GM19397 (cell line): ENCODE results near the gene ZBTB38.

Experiments used
- ATAC-seq: cut with Tn5 transposase; IDR thresholded peaks from one replicate; pipeline ENCODE4 v1.9.1; 2021; ENCODE audit warnings: mild to moderate bottlenecking, moderate library complexity; ENCODE audit not compliant: unreplicated experiment

Gene ZBTB38, protein sequence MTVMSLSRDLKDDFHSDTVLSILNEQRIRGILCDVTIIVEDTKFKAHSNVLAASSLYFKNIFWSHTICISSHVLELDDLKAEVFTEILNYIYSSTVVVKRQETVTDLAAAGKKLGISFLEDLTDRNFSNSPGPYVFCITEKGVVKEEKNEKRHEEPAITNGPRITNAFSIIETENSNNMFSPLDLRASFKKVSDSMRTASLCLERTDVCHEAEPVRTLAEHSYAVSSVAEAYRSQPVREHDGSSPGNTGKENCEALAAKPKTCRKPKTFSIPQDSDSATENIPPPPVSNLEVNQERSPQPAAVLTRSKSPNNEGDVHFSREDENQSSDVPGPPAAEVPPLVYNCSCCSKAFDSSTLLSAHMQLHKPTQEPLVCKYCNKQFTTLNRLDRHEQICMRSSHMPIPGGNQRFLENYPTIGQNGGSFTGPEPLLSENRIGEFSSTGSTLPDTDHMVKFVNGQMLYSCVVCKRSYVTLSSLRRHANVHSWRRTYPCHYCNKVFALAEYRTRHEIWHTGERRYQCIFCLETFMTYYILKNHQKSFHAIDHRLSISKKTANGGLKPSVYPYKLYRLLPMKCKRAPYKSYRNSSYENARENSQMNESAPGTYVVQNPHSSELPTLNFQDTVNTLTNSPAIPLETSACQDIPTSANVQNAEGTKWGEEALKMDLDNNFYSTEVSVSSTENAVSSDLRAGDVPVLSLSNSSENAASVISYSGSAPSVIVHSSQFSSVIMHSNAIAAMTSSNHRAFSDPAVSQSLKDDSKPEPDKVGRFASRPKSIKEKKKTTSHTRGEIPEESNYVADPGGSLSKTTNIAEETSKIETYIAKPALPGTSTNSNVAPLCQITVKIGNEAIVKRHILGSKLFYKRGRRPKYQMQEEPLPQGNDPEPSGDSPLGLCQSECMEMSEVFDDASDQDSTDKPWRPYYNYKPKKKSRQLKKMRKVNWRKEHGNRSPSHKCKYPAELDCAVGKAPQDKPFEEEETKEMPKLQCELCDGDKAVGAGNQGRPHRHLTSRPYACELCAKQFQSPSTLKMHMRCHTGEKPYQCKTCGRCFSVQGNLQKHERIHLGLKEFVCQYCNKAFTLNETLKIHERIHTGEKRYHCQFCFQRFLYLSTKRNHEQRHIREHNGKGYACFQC (N-terminal part only)

DNA sequence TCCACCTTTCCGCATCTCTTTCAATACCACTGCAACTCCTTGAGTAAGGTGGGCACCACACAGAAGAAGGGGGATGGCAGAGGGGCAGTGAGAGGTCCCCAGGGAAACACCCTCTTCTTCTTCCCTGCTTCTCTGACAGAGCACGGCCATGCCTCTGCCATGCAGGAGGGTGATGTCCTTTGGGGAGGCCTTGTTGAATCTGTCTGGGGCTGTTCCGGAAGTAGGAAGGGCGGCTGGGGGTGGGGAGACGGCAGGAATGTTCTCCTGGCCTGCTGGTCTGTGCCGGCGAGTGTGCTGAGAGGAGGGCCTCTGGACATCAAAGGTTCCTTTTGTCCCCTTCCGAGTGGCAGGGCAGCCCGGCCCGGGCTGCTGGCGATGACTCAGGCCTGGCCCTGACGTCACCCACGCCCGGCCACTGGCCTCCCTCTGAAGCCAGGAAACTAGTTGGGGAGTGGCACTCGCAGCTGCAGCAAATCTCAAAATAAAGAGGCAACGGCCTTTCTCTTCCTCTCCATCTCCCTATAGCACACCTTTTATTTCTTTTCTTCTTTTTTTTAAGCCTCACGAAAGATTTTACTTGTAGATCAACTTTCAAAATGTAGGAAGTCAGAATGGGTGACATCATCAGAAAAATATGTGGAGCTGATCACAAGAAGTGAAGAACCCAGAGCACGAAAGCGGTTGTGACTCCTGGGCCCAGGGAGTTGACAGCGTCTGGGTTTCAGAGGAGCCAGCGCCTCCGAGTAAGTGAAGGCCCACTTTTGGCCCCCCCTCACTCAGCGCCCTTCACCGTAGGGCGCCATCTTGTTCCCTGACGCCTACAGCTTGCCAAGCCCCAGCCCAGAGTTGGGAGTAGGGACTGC is at the start of gene ZBTB38:
Gene ZBTB38 (plus strand): TSS at position 443 of the 863 bp plus-strand sequence. CDS start 73,885 bp downstream, outside the sequence.
- ATAC-seq, result no peak

DNA sequence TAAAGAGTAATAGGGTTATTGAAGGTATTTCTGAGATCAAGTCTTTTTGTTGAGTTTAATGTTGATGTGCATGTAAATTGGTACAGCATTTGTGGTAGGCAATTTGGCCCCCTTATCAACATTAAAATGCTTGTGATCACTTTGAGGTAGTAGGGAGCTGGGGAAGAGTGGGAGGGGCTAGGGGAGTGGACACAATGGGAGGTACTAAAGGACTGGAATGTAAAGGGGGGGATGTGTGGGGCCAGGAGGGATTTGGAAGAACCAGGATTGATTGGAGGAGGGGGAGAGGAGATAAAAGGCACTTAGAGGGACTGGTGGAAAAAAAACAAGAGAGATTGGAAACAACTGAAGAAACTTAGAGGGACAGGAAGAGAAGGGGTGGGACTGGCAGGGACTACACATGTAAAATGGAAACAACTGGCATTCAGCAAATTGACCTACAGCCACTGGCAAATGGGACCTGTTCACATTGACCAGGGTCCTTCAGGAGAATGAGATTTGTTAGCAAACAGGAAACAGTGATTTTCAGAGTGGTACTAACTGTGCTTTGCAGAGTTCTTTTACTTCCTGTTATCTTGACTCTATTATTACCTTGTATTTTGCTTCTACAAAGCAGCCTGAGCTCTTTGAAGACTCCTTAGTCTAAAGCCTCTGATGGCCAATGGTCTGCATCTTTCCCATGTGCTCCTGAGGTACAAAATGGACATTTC is 47.8 kb upstream of the ZBTB38 start:
- ATAC-seq, result no peak

DNA sequence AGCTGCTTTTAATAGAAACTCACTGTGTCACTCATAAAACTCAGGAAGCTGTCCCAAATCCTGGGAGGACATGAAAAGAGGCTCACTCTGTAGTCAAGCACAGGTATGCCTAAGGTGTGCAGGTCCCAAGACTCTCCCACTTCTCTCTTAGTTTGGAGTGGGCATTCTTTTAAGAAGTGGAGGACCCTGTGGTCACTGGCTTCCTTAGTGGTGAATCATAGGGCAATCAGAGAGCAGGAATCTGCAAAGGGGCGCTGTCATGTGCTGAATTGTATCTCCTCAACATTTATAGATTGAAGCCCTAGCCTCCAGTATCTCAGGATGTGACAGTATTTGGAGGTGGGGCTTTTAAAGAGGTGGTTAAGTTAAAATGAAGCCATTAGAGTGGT is 47.2 kb upstream of the ZBTB38 start:
- no peak for ATAC-seq

DNA sequence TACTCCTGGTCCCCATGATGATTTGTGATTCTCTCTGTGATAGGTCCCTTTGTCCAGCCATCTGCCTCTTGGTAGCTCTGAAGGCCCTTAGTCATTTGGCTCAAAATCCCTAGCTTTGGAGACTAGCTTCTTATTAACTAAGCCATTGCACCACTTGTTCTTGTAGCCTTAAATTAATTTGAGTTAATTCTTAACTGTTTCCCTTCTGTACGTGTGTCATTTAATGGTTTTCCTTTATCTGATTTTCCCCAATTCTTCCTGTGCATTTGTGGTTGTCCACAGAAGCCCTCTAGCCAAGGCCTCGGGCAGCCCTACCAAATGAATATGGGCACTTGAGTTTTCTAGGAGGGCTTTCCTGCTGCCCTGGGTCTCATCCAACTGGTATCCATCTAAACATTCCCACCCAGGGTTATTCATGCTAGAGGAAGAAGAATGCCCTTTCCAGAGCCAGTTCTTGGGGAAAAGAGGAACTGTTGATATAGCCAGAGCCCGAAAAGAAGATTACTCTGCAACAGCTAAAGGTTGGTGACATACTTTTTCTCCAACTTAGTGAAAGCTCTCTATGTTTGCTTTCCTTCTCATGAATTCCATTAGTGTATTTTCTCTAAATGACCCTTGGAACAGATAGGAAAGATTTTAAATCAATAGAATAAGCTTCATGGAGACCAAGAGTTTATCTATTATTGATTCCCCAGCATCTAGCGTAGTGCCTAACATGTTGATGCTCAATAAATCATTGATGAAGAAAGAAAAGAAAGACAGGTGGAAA is 44.2 kb upstream of the ZBTB38 start:
- no peak for ATAC-seq

DNA sequence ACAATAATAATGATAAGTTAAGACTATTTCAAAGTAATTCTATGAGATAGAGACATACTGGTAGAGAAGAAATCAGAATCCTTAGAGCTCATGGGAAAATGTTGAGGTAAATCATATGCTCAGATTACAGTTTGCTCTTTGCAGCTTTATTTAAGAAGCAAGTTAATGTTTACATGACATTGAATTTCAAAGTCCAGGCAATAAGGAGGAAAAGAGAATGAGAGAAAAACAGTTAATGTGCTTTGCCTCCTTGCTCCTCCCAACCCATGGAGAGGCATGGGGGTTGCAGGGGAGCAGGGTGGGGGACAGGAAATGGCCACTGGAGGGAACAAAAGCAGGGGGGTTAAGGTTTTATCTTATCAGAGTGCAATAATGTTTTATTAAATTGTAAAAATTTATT is 42.2 kb upstream of the ZBTB38 start:
- no peak for ATAC-seq

DNA sequence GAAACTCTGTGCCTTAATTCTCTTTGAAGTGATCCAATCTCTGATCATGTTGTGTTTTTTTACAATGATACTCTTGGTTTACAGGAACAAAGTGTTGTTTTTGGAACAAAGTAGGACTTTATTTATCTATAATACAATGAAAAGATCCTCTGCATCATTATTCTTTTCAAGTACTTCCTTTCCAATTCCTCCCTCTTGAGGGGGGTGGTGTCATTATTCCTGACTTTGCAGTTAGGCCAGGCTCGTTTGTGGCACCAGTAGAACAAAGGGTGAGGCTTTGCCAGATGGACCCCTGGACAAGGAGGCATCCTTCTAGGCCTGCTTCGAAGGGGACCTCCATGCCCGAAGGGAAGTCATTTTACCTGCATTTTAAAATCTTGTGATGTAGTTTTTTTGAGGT is 41.7 kb upstream of the ZBTB38 start:
- no peak for ATAC-seq

DNA sequence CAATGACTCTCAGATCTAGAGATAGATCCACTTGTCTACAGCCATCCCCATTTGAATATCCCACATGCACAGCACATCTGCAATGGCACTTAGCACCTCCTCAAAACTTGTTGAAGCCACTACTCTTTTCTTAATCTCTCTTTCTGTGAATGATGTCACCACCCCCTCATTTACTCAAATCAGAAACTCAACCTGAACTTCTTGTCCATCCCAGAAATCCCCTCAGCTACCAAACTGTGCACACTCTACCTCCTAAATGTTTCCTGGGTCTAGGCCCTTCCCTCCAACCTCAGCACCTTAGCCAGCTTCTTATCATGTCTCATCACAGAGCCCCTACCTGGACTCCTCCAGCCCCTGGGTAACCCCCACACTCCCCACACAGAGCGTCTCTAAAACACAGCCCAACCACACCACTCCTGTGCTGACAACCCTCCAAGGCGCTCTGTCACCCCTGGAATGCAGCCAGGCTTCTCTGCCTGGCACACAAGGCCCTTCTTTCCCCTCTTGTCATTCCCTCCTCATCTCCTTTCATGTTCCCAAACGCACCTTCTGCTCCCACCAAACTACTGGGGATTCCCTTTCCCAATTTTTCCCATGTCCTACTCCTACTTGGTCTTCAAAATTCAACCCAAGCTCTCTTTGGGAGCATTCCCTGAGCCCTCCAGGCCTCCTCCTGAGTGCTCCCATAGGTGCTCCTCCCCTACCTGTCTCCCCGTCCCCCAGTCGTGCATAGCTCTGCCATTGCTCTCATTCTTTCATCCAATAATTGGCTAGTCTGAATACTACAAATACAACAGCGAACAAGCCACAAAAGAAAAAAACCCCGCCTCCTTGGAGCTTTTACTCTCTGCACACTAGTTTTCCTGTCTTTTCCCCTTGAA is 39.8 kb upstream of the ZBTB38 start:
- ATAC-seq, result no peak

DNA sequence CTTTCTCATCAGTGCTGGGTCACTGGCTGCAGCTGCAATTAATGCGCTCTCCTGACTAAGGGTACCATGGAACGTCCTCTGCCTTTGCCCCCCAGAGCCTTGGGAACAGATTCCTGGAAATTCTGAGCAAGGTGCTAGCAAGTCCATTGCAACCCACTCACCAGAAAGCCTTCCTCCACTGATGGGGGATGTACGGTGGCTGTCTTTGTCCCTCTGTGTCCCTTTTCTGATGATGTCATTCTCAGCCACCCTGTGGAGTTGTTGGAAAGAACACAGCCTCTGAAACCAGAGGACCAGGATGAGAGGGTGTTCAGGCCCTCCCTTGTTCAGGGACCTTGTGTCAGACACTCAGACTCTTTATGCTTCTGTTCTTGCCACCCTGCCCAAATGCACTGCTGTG is 38.1 kb upstream of the ZBTB38 start:
- ATAC-seq, result no peak

DNA sequence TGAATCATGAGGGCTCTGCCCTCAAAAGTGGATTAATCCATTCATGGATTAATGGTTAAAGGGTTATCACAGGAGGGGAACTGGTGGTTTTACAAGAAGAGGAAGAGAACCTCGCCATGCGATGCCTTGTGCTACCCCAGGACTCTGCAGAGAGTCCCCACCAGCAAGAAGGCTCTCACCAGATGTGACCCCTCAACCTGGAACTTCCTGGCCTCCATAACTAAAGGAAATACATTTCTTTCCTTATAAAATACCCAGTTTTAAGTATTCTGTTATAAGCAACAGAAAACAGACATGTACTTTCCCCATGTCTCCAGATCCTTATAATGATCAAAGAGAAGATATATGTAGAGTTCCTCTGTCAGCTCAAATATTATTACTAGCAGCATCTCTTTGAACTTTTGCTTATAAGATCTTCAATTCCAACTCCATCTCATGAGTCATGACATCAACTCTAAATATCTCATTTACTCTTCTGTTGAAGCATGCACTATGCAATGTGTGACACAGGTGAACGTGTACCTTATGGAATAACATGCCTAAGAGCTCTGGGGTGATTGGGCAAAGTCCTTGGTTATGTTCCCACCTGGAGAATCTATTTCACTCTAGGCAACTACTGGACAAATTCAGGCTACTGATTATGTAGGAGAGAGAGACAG is 37.5 kb upstream of the ZBTB38 start:
- ATAC-seq, result no peak

DNA sequence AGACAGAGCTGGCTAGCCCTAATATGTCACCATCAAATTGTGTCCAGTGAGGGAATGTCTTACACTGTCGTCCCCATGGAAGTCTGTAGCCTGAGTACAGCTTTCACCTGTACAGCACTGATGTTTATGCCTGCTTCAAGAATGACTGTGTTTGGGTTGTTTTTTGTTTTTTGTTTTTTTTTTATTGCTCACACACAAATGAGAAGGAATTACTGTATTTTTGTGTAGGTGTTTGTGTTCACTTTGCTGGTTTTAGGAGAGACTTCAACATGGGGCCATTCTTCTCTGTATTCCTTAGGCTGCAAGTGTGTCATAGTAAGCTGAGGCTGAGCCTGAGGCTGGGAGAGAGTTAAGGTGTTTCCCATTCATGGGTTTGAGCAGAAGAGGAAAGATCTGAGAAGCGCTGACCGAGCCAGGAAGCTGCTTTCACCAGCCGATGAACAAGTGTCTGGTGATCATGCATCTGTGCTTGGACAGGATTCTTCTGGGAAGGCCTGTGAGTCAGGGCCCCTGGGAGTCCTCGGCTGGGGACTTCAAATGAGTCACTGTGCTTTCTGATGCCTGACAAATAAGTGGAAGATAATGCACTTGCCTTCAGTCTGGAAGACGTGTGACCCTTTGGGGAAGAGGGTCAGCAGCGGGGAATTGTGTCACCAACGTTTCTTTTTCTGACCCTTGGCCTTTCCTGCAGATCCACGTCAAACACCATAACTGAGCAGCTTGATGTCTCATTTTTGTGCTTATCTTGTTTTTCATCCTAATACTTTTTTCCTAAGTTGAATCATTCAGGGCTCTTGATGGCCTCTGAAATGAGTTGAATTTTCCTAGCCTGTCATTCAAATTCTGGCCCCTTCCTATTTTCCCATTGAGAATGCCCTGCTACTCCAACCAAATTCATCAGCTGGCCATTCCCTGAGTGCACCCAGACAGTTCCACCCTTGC is 36.7 kb upstream of the ZBTB38 start:
- no peak for ATAC-seq

DNA sequence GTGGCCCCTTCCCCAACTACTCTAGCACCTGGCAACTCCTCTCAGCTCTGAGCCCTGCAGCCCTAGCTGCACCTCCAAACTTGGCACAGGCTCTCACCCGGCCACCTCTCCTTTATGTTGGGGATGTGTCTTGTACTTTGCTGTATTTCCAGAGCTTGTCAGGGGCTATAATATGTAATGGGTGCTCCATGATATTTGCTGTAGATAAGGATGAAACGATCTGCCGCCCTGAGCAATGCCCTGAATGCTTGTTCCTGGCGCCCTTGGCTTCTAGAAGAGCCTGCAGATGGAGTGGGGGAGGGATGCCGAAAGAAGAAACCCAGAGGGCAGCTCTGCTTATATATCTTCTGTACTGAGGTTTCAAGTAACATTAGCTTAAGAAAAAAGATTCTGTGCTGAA is 35.9 kb upstream of the ZBTB38 start:
- no peak for ATAC-seq

DNA sequence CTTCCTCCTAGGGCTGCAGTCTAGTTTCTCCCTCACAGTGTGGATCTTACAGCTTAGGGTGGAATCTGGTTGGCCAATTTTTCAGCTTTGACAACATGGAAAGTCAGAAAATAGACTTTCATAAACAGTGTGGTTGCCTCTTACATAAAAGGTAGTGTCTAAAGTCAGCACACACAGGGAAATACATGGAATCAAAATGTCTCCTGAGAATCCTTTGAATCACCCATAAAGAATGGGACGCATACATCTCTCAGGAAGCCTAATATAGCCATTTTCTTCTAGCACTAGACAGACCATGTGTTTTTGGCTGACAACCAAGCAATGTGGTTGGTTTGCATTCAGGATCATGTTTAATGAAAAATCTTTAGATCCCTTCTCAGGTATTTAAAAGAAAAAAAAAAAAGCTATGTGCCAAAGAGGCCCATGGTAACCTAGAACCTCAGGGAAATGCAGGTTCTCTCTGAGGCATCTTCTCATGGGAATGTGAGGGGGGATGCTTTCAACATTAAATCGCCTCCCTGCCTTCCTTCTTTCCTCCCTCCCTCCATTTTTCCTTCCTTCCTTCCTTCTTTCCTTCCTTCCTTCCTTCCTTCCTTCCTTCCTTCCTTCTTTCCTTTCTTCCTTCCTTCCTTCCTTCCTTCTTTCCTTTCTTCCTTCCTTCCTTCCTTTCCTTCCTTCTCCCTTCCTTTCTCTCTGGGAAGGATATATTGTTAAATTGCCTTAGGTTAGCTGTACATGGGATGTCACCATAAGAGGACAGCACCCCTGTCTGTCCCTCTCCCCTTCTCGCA is 34.3 kb upstream of the ZBTB38 start:
- no peak for ATAC-seq

DNA sequence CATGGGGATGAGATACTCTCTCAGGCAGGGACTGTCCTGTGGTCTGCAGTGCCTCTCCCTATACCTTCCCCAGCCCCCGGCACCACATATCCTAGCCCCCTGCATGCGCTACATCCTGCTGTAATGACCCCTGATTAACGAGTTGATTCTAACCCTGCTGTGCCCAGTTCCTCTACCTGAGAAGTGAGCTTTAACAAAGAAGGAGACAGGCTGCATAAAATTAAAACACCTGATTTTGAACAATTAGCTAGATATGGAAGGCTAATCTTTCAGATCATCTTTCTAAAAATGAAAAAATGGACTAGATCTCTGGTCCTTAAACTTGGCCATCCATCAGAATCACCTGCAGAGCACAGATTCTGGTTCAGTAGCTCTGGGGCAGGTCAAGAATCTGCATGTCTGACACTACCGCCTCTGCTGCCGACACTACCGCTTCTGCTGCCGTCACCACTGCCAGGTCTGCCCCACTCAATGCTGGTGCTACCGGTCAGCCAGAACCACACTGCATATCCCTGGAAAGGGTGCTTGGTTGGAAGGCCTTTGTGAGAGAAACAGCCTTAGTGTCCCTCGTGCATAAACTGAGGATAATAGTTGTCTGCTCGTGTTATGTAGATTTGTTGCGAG is 33.6 kb upstream of the ZBTB38 start:
- no peak for ATAC-seq

DNA sequence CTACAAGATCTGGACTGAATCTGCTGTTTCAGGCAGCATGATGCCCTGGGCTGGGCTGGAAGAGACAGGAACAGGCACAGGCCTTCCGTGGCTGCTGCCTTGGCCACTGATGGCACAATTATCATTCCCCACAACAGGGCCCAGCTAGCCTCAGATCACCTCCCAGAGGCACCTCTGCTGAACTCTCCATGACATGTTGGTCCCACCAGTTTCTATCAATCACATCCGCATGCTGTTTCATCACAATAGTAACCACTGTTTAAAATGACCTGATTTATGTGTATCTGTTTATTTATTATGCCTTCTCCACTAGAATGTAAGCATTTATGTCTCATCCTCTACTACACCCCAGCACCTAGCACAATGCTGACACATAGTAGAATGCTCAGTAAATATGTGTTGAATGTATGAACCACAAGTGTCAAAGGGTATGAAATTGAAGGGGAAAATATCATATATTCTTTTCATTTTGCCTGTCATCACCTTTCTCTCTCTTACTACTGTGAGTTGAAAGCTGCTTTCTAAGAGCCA is 32.7 kb upstream of the ZBTB38 start:
- ATAC-seq, result no peak
